ENCODE data around the gene SHISA6. TPM values are rescaled to one million over a fixed set of nuclear protein-coding genes. Genes with fewer than 3 reads are reported as not detected.

The SHISA6 gene
- total RNA-seq, 1 experiment from 2014 or later, result not detected

DNA sequence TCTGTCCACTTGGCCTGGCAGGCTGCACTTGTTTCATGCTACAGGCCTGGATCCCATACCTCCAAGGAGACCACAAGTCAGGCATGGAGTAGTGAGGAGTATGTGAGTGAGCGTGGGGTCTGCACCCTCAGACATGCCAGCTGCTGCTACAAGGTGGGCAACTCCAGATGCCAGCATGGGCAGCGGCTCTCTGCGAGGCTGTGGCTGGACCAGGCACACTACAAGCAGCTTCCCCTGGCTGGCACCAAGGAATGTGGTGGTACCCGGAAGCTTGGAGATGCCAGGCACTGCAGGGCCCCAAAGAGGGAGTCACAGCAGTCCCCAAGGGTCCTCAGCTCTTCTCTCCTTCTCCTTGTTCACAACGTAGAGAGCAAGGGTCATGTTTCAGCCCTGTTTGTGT is 341.2 kb downstream of the SHISA6 start:
- no peak for DNase-seq (ENCODE audit: low spot score)

DNA sequence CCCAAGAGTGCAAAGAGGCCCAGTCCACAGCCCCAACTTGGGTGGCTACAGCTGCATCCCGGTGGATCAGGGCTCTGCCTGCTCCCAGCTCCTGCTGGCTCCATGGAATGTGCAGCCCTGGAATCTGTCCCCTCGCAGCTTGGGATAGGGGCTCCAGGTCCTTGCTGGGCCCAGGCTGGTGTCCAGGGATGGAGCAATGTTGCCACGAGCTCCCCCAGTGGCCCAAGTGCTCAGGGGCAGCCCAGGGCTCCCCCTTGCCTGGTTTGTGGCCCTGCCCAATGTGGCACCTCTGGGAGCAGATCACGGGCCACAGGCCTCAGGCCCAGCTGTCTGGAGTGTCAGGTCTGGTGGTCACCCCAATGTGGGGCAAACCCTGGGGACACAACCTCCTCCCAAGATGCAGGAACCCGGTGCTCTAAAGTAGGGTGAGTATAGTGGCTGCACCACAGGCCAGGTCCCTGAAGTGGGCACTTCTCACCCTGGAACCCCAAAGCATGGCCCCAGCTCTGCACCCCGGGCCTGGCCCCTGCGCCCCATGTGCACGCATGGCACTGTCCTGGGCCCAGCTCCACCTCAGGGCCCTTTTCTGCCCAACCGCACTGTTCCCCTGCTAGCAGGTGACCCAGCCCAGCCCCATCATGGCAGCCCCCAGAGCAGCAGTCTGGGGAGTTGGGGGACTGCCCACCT is 342.4 kb downstream of the SHISA6 start:
- DNase-seq (ENCODE audit: low spot score), result no peak

DNA sequence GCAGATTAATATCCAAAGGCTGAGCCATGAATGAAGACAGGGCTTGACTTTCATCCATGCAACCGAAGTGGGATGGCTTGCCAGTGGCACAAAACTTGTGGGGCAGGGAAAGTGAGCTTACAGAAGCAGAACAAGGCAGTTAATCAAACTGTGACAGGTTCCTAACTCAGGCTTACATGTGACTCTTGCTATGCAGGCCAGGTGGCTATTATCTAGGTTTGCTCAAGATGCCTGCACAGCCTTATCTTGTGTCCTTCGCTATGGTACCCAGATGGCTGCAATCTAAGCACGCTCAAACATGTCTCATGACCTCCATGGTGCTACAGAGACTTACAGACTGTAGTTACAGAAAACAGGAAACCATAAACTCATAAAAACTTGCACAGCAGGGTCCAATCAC is 348.7 kb downstream of the SHISA6 start:
- DNase-seq (ENCODE audit: low spot score), result no peak

DNA sequence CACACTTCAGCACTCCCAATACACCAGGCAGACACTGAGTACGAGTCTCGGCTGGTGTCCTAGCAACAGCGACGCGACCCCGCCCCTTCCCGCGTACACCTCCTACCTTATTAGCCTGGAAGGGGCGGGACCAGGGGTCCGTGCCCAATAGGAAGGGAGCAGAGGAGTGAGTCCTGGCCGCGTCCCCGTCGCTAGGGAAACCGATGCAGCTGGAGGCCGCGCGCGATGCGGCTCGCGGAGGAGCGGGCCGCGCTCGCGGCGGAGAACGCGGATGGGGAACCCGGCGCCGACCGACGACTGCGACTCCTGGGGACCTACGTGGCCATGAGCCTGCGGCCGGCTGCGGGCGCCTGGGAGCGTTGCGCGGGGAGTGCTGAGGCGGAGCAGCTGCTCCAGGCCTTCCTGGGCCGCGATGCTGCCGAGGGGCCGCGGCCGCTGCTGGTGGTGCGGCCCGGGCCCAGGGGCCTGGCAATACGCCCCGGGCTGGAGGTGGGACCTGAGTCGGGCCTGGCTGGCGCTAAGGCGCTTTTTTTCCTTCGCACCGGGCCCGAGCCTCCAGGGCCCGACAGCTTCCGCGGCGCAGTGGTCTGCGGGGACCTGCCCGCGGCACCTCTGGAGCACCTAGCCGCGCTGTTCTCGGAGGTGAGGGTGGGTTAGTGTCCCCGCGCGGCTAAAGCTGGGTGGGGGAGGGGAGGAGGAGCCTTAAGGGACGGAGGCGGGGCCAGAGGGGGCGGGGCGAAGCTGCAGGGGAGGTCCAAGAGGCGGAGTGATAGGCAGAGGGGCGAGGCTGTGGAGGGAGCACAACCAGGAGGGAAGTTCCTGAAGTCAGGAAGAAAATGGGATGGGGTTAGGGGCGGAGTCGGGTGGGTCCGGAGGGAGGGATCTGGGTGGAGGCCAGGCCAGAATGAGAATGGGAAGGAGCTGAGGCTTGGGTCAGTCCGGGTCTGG is 357.5 kb downstream of the SHISA6 start, which contains the start of gene DNAH9:
Gene DNAH9 (plus strand): TSS at position 197 of the 948 bp plus-strand sequence. CDS start 29 bp downstream, at position 226.
- peak; percentile 73 for DNase-seq (ENCODE audit: low spot score)

- DNase-seq (ENCODE audit: low spot score), result no peak
Measured at GRCh38 chr17:11601661-11602060, 360.6 kb downstream of the SHISA6 start.

GRCh38 chr17:11608396-11608795 is 367.4 kb downstream of the SHISA6 start:
- DNase-seq (ENCODE audit: low spot score), result peak; percentile 14

- no peak for DNase-seq (ENCODE audit: low spot score)
Measured at GRCh38 chr17:11610999-11611566, 370.1 kb downstream of the SHISA6 start.

DNA sequence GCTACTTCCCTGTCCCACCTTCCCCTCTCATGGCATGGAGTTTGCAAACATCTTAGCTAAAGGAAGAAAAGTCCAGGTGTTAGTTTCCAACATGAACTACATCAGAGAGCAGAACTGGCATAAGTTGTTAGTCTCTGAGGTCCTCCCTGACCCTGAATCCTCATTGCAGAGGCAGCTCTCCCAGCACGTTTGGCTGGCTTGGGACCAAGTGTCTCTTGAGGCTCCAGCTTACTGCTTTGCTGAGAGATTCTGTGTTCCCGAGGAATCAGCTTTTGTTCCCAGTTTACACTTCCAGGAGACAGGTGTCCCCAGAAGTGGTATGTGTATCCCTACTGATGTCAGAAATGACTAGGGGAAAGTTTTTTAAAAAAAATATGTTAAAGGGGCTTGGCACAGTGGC is 371.9 kb downstream of the SHISA6 start:
- DNase-seq (ENCODE audit: low spot score), result no peak
